ENCODE measurements around the gene PDE3B.

GRCh38 chr11:14894657-14895598, 251.3 kb downstream of the PDE3B start:
- TF ChIP-seq CTCF (optimal IDR thresholded peaks at IDR 0.05 in 1 of 3, IDR thresholded peaks at IDR 0.05 in 1 of 3, conservative IDR thresholded peaks at IDR 0.05 in 1 of 3; ENCODE audit: extremely low read depth in 1 of 3, insufficient read depth in 2 of 3, low read length in 3 of 3) (no peak), EZH2 (IDR thresholded peaks at IDR 0.05; ENCODE audit: low read length) (no peak)

All from keratinocyte (primary cell).